GM12801 (cell line): ENCODE measurements around the gene PRKCZ.

Experiments used
- CTCF ChIP-seq: IDR thresholded peaks from one replicate; pipeline ENCODE4 v1.5.1; 2011; ENCODE audit warnings: control low read depth; ENCODE audit not compliant: insufficient read length; ENCODE audit errors: extremely low read depth

Gene PRKCZ

GRCh38 chr1:2079396-2080085 lies 29.3 kb downstream of the PRKCZ start:
- no peak for TF ChIP-seq CTCF

GRCh38 chr1:2080140-2080539 lies 29.9 kb downstream of the PRKCZ start:
- no peak for TF ChIP-seq CTCF

DNA sequence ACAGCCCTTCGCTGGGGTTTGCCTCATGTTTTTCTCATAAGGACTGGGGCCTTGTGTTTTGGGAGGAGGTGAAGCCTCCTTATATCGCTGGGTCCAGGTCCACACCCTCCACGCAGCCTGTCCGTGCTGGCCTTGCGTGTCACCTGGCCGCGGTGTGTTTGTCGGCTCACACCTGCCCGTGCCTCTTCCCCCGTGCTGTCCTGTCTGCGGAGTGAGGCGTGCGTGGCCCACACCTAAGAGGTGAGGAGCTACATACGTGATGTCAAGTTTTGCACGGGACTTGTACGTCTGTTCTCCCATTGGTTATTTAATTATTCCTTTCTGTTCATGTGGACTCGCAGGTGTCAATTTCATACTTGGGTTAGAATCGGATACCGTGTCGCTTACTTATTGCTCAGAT lies 30.7 kb downstream of the PRKCZ start:
- TF ChIP-seq CTCF = no peak

DNA sequence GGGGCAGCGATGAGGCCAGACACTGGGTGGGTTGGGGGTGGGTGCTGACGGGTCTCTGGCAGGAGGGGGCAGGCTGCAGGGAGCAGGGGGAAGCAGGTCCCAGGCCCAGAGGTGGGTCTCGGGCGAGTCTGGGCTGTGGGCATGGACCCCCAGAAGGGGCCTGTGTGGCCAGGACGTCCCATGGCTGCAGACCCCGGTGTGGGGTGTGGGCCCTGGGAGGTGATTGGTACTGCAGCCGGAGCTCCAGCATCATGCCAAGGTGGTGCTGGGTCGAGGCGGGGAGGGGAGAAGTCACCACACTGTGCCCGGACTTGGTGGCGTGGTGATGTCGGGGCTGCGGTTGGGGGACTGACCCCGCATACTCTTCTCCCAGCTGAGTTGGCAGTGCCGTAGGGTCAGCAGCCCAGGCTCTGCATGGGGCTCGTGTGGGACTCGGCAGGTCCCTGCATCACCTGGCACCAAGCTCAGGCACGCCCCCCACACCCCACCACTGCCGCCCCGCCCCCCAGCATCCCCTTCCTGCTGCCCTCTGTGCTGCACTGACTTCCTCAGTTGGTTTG lies 31.2 kb downstream of the PRKCZ start:
- no peak for TF ChIP-seq CTCF

DNA sequence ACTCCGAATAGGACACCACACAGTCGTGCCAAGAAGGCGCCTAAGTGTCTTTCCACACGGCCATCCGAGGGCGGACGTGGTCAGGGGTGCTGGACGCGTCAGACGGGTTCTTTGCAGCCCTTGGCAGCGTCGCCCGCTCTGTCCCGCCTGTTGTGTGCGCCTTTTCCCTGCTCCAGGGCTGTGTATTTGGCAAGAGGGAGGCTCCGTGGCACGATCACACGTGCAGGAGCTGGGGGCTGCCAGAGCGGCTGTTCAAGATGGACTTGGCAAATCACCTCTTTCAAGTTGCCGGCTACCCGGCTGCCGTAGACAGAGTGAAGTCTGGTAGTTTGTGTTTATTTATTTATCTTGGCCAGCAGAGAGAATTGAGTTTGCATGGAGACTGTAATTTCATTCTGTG lies 31.9 kb downstream of the PRKCZ start:
- TF ChIP-seq CTCF = no peak

DNA sequence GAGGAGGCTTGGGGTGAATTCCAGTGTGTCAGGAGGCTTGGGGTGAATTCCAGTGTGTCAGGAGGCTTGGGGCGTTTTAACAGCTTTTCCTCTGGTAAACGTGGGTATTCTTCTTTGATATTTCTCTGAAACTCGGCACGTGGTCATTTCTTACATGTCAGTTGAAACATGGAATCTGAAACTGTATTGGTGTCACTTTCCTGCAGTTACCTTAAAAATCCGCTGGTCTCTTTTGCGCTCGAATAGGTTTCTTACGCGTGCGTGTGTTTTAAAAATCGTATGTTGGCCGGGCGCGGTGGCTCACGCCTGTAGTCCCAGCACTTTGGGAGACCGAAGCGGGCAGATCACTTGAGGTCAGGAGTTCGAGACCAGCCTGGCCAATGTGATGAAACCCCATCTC lies 33.5 kb downstream of the PRKCZ start:
- TF ChIP-seq CTCF = no peak

DNA sequence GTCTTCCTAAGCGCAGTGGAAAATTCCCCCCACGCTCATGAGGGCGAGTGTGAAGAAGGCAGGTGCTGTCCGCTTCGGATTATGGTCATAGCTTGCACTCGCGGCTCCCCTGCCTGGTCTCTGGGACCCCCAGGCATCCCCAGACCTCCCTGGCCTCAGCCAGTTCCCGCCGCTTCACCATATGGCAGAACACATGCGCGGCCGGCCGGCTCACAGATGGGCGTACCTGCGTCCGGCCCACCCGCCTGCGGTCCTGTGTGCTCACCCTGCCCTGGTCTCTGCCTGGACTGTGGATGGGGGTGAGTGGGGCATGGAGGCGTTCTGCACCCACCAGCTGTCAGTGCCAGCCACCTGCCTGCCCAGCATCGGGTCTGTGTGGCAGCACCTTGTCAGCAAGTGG lies 34.1 kb downstream of the PRKCZ start:
- TF ChIP-seq CTCF = no peak
